H1 (cell line): ENCODE results near the gene CNOT6L. TPM values are rescaled to one million over a fixed set of nuclear protein-coding genes. Genes with fewer than 3 reads are reported as not detected.

ENCODE experiments used
- CTCF ChIA-PET: fragments of 300-600 bp; sonication (Branson Sonifier 250); formaldehyde crosslinking; loops from one replicate; lab custom pipeline; 2021; ENCODE audit not compliant: partially characterized antibody; lab: Charles Lee
- POLR2A ChIA-PET: fragments of 300-600 bp; sonication (Branson Sonifier 250); formaldehyde crosslinking; loops from one replicate; lab custom pipeline; 2021; ENCODE audit warnings: inconsistent platforms; ENCODE audit not compliant: partially characterized antibody; lab: Charles Lee
- DNase-seq, 2 experiments: peaks; one replicate each; pipeline versions ENCODE4 v3.0.0 to v3.0.0-alpha.2; 2010 to 2022; ENCODE audit warnings: low spot score in 2 of 2, low read depth in 1 of 2, mixed read lengths in 1 of 2
- FAIRE-seq: peaks from 2 replicates; lab custom pipeline; 2011; peaks lifted over from hg19 to GRCh38; lab: Jason Lieb, UNC
- H2AFZ ChIP-seq: 2 replicates; pipeline ENCODE4 v1.8.1; 2012; ENCODE audit warnings: low read length, inconsistent platforms
- H2AK5ac ChIP-seq: 2 replicates; pipeline ENCODE4 v1.6.1; 2013; ENCODE audit warnings: low read depth, low read length
- H2BK120ac ChIP-seq: replicated peaks from 2 replicates; pipeline ENCODE3; 2013; ENCODE audit warnings: low read depth, low read length, inconsistent platforms
- H2BK12ac ChIP-seq: 2 replicates; pipeline ENCODE4 v1.6.1; 2013; ENCODE audit warnings: low read depth, low read length
- H2BK15ac ChIP-seq: 2 replicates; pipeline ENCODE4 v1.6.1; 2013; ENCODE audit warnings: low read length
- H2BK20ac ChIP-seq: 2 replicates; pipeline ENCODE4 v1.6.1; 2013; ENCODE audit warnings: low read length
- H2BK5ac ChIP-seq: 2 replicates; pipeline ENCODE4 v1.6.1; 2013; ENCODE audit warnings: low read depth, low read length
- H3K14ac ChIP-seq: 2 replicates; pipeline ENCODE4 v1.6.1; 2013; ENCODE audit warnings: inconsistent platforms; ENCODE audit not compliant: insufficient read length
- H3K18ac ChIP-seq: 2 replicates; pipeline ENCODE4 v1.6.1; 2013; ENCODE audit warnings: low read length; ENCODE audit errors: extremely low read depth
- H3K23ac ChIP-seq: 2 replicates; pipeline ENCODE4 v1.6.1; 2013; ENCODE audit warnings: inconsistent platforms; ENCODE audit not compliant: insufficient read length
- H3K23me2 ChIP-seq: 2 replicates; pipeline ENCODE4 v1.6.1; 2013; ENCODE audit warnings: low read depth, low read length
- H3K27ac ChIP-seq: 2 replicates; pipeline ENCODE4 v1.6.1; 2011; ENCODE audit warnings: low read depth, low read length, inconsistent platforms
- H3K27me3 ChIP-seq, 4 experiments: replicated peaks in 1 of 4; 1 replicate in 1 of 4; 2 replicates in 3 of 4; pipeline versions ENCODE4 v1.6.1 to v1.8.1; 2011 to 2013; ENCODE audit warnings: low read length in 3 of 4, mild to moderate bottlenecking in 3 of 4, inconsistent platforms in 2 of 4, mixed read lengths in 2 of 4, moderate library complexity in 1 of 4; ENCODE audit not compliant: control insufficient read depth in 3 of 4, insufficient read depth in 3 of 4; ENCODE audit errors: extremely low read depth in 1 of 4
- H3K36me3 ChIP-seq, 4 experiments: 2 replicates each; pipeline versions ENCODE4 v1.6.1 to v1.8.1; 2011 to 2013; ENCODE audit warnings: mild to moderate bottlenecking in 4 of 4, low read length in 3 of 4, moderate library complexity in 2 of 4, control low read depth in 1 of 4, inconsistent platforms in 1 of 4; ENCODE audit not compliant: insufficient read depth in 4 of 4, control insufficient read depth in 2 of 4
- H3K4ac ChIP-seq: replicated peaks from 2 replicates; pipeline ENCODE3; 2013; ENCODE audit warnings: low read length, low read depth, mixed read lengths, inconsistent platforms; ENCODE audit not compliant: insufficient read length
- H3K4me1 ChIP-seq, 4 experiments: replicated peaks in 1 of 4; 1 replicate in 1 of 4; 2 replicates in 3 of 4; pipeline versions ENCODE4 v1.6.1 to v1.8.1; 2011 to 2013; ENCODE audit warnings: low read length in 3 of 4, inconsistent platforms in 2 of 4, mixed read lengths in 1 of 4; ENCODE audit not compliant: insufficient read depth in 4 of 4, control insufficient read depth in 3 of 4
- H3K4me2 ChIP-seq, 2 experiments: 2 replicates each; pipeline versions ENCODE4 v1.6.1 to v1.8.1; 2011 to 2013; ENCODE audit warnings: low read depth in 2 of 2, low read length in 2 of 2, control low read depth in 1 of 2, inconsistent platforms in 1 of 2, mild to moderate bottlenecking in 1 of 2; ENCODE audit not compliant: insufficient read depth in 1 of 2
- H3K4me3 ChIP-seq, 4 experiments: fragments of 200-600, 300-600 bp in 1 of 4; sonication (generic), shearing (Covaris generic), sonication (Bioruptor Twin) in 1 of 4; 2 replicates each; pipeline versions ENCODE4 v1.5.1 to v1.8.1; 2011 to 2016; ENCODE audit warnings: low read length in 4 of 4, low read depth in 3 of 4, control low read depth in 2 of 4, inconsistent platforms in 2 of 4, mild to moderate bottlenecking in 2 of 4, mixed read lengths in 1 of 4, moderate library complexity in 1 of 4; ENCODE audit not compliant: insufficient read depth in 2 of 4; ENCODE audit errors: extremely low read depth in 1 of 4
- H3K56ac ChIP-seq: replicated peaks from 2 replicates; pipeline ENCODE3; 2013; ENCODE audit warnings: low read depth, mild to moderate bottlenecking, mixed read lengths, low read length, inconsistent platforms; ENCODE audit not compliant: insufficient read length
- H3K79me1 ChIP-seq: 2 replicates; pipeline ENCODE4 v1.6.1; 2013; ENCODE audit warnings: low read depth, low read length, control low read depth
- H3K79me2 ChIP-seq, 2 experiments: 2 replicates each; pipeline versions ENCODE4 v1.6.1 to v1.8.1; 2012 to 2013; ENCODE audit warnings: low read length in 2 of 2, mild to moderate bottlenecking in 2 of 2, inconsistent platforms in 1 of 2; ENCODE audit not compliant: insufficient read depth in 2 of 2, control insufficient read depth in 1 of 2
- H3K9ac ChIP-seq, 4 experiments: replicated peaks in 1 of 4; 1 replicate in 1 of 4; 2 replicates in 3 of 4; pipeline versions ENCODE4 v1.6.1 to v1.8.1; 2011 to 2013; ENCODE audit warnings: low read depth in 3 of 4, low read length in 3 of 4, control low read depth in 2 of 4, mild to moderate bottlenecking in 2 of 4, moderate library complexity in 2 of 4, inconsistent platforms in 1 of 4; ENCODE audit errors: extremely low read depth in 1 of 4
- H3K9me3 ChIP-seq, 2 experiments: 2 replicates each; pipeline versions ENCODE4 v1.6.1 to v1.8.1; 2012 to 2013; ENCODE audit warnings: mild to moderate bottlenecking in 2 of 2, moderate library complexity in 2 of 2, control low read depth in 1 of 2, inconsistent platforms in 1 of 2, low read depth in 1 of 2, low read length in 1 of 2, mixed read lengths in 1 of 2; ENCODE audit not compliant: insufficient read depth in 2 of 2
- H4K20me1 ChIP-seq, 2 experiments: replicated peaks in 1 of 2; 2 replicates each; pipeline versions ENCODE3 to v1.8.1; 2011 to 2013; ENCODE audit warnings: inconsistent platforms in 2 of 2, low read length in 2 of 2, mild to moderate bottlenecking in 1 of 2; ENCODE audit not compliant: insufficient read depth in 2 of 2, control insufficient read depth in 1 of 2
- H4K5ac ChIP-seq: 2 replicates; pipeline ENCODE4 v1.6.1; 2013; ENCODE audit warnings: low read length, low read depth, mixed read lengths, inconsistent platforms; ENCODE audit not compliant: insufficient read length
- H4K8ac ChIP-seq: 2 replicates; pipeline ENCODE4 v1.8.0; 2013; ENCODE audit warnings: mild to moderate bottlenecking, moderate library complexity, low read length, inconsistent platforms; ENCODE audit not compliant: insufficient read depth; ENCODE audit errors: extremely low read depth
- H4K91ac ChIP-seq: replicated peaks from 2 replicates; pipeline ENCODE3; 2013; ENCODE audit warnings: low read length, mixed read lengths, inconsistent platforms; ENCODE audit not compliant: insufficient read length
- BRCA1 ChIP-seq: IDR thresholded peaks from 2 replicates; pipeline ENCODE4 v1.6.1; 2012; ENCODE audit warnings: low read depth, low read length, improper control_type of control experiment
- CHD2 ChIP-seq: IDR thresholded peaks from 2 replicates; pipeline ENCODE4 v1.6.1; 2012; ENCODE audit warnings: low read length, improper control_type of control experiment
- EZH2 ChIP-seq: fragments of 200-600 bp; sonication (generic); IDR thresholded peaks from 2 replicates; pipeline ENCODE4 v1.7.1; 2012; ENCODE audit warnings: low read depth, mild to moderate bottlenecking, moderate library complexity, low read length, inconsistent platforms; ENCODE audit not compliant: severe bottlenecking
- JUN ChIP-seq: IDR thresholded peaks from 2 replicates; pipeline ENCODE4 v1.6.1; 2011; ENCODE audit warnings: low read depth, mild to moderate bottlenecking, improper control_type of control experiment, low read length
- KDM1A ChIP-seq: fragments of 200-600, 300-600 bp; sonication (generic); IDR thresholded peaks from 2 replicates; pipeline ENCODE4 v1.7.1; 2016; ENCODE audit warnings: mild to moderate bottlenecking, low read length, borderline replicate concordance
- KDM5A ChIP-seq: fragments of 200-600 bp; IDR thresholded peaks from 2 replicates; pipeline ENCODE4 v1.7.1; 2012; ENCODE audit warnings: mild to moderate bottlenecking, low read length, inconsistent platforms, mixed read lengths
- POU5F1 ChIP-seq: IDR thresholded peaks from 2 replicates; pipeline ENCODE4 v1.6.1; 2011; ENCODE audit warnings: low read depth, mild to moderate bottlenecking, low read length, moderate library complexity
- RAD21 ChIP-seq, 2 experiments: IDR thresholded peaks in 1 of 2; conservative IDR thresholded peaks in 1 of 2; 2 replicates each; pipeline ENCODE4 v1.6.1; 2011; ENCODE audit warnings: low read depth in 2 of 2, low read length in 2 of 2, improper control_type of control experiment in 1 of 2, inconsistent platforms in 1 of 2, mild to moderate bottlenecking in 1 of 2, moderate library complexity in 1 of 2
- RBBP5 ChIP-seq: IDR thresholded peaks from 2 replicates; pipeline ENCODE4 v1.7.1; 2012; ENCODE audit warnings: low read depth, mild to moderate bottlenecking, inconsistent platforms, low read length, moderate library complexity, borderline replicate concordance
- SAP30 ChIP-seq: fragments of 300-600 bp; sonication (generic); IDR thresholded peaks from 2 replicates; pipeline ENCODE4 v1.7.1; 2012; ENCODE audit warnings: low read length, moderate library complexity, mild to moderate bottlenecking, inconsistent platforms; ENCODE audit not compliant: insufficient read depth, insufficient replicate concordance
- SUZ12 ChIP-seq: fragments of 200-600 bp; sonication (generic); IDR thresholded peaks from 2 replicates; pipeline ENCODE4 v1.6.1; 2012; ENCODE audit warnings: mild to moderate bottlenecking, inconsistent platforms, low read length, moderate library complexity, mixed read lengths
- TCF12 ChIP-seq: IDR thresholded peaks from 2 replicates; pipeline ENCODE4 v1.6.1; 2011; ENCODE audit warnings: low read depth, mild to moderate bottlenecking, low read length
- ZNF274 ChIP-seq: IDR thresholded peaks from 2 replicates; pipeline ENCODE4 v1.7.0; 2012; ENCODE audit warnings: low read length, borderline replicate concordance; ENCODE audit errors: extremely low read depth
- polyA plus RNA-seq, 7 experiments: library from polyadenylated mRNA; depleted of rRNA in 3 of 7; stranded (reverse) in 5 of 7; unstranded in 2 of 7; fragments of >200 nt in 5 of 7; fragments of 200-250 nt in 2 of 7; gene quantifications; 1 replicate in 5 of 7; 2 replicates in 1 of 7; 4 replicates in 1 of 7; pipeline versions ENCODE4 v1.2.1 to v1.2.3, GENCODE V29; 2011 to 2013; ENCODE audit warnings: missing spikeins in 2 of 7, mixed read lengths in 2 of 7
- total RNA-seq: library from RNA; stranded (reverse); fragmentation: NEBNext Ultra II Directional; extraction: Animal tissue kit (Norgen Biotek cat#: 25700); gene quantifications from 2 replicates; pipeline ENCODE4 v1.2.1, GENCODE V29; 2021
- TF ChIP-seq, protein P1 (sequence below): IDR thresholded peaks from 2 replicates; pipeline ENCODE4 v1.6.1; 2012; ENCODE audit warnings: low read length, inconsistent platforms

Gene CNOT6L
- total and polyA plus RNA-seq, 2 of the 8 experiments (the other 6 are each of a cell fraction or from before 2014, with no cell fraction given) = 2.0 to 22.4 TPM

DNA sequence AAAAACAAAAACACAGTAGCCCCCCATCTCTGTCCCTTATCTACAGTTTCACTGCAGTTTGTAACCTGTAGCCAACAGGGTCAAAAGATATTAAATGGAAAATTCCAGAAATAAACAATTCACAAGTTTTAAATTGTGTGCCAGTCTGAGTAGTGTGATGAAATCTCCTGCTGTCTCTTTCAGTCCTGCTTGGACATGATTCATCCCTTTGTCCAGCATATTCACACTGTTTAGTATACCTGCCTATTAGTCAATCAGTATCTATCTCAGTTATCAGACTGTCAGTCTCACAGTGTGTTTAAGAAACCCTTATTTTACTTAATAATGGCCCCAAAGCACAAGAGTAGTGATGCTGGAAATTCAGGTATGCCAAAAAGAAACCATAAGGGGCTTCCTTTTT is 21.9 kb downstream of the CNOT6L start:
- H3K4me2 ChIP-seq = no peak overlapping the region
- H3K4me3 ChIP-seq = no peak overlapping the region
- H3K9ac ChIP-seq = no peak overlapping the region
- no peak overlapping the region for H4K8ac ChIP-seq
- H2BK5ac ChIP-seq = no peak overlapping the region
- DNase-seq (no peak), FAIRE-seq (no peak)
- H2BK120ac ChIP-seq = no peak overlapping the region
- no peak overlapping the region for H2AK5ac ChIP-seq
- no peak overlapping the region for H3K18ac ChIP-seq
- ChIA-PET POLR2A (no interaction called here), CTCF (no interaction called here)
- H3K79me2 ChIP-seq = peaks cover 0 to 7% of the 10 kb centered on the region in 2 experiments; a peak in 1 of 4 replicates
- peaks cover 0 to 4% (median 2%) of the 10 kb centered on the region in 4 experiments; a peak in 3 of 7 replicates for H3K4me1 ChIP-seq
- H3K27ac ChIP-seq = no peak overlapping the region
- H3K79me1 ChIP-seq = no peaks in the 10 kb centered on the region
- no peak overlapping the region for H3K23ac ChIP-seq
- no peaks in the 10 kb centered on the region for H4K20me1 ChIP-seq
- no peaks in the 10 kb centered on the region for H3K23me2 ChIP-seq
- no peak overlapping the region for H4K5ac ChIP-seq
- H4K91ac ChIP-seq = no peak overlapping the region
- H3K9me3 ChIP-seq = no peaks in the 10 kb centered on the region
- H3K56ac ChIP-seq = no peak overlapping the region
- no peak overlapping the region for H2BK20ac ChIP-seq
- H2BK12ac ChIP-seq = no peak overlapping the region
- H3K36me3 ChIP-seq = no peaks in the 10 kb centered on the region
- H3K4ac ChIP-seq = no peak overlapping the region
- H3K14ac ChIP-seq = no peak overlapping the region
- no peaks in the 10 kb centered on the region for H3K27me3 ChIP-seq
- no peak overlapping the region for H2BK15ac ChIP-seq
- H2AFZ ChIP-seq = no peak overlapping the region
- TF ChIP-seq POU5F1 (no peak), BRCA1 (no peak), TCF12 (no peak), EZH2 (no peak), KDM1A (no peak), KDM5A (no peak), CHD2 (no peak), SAP30 (no peak), RAD21 (IDR thresholded peaks at IDR 0.05 in 1 of 2, conservative IDR thresholded peaks at IDR 0.05 in 1 of 2; ENCODE audit: low read depth in 2 of 2, low read length in 2 of 2) (no peak), JUN (no peak), ZNF274 (no peak), SUZ12 (no peak), RBBP5 (no peak)
- TF ChIP-seq, protein P1, sequence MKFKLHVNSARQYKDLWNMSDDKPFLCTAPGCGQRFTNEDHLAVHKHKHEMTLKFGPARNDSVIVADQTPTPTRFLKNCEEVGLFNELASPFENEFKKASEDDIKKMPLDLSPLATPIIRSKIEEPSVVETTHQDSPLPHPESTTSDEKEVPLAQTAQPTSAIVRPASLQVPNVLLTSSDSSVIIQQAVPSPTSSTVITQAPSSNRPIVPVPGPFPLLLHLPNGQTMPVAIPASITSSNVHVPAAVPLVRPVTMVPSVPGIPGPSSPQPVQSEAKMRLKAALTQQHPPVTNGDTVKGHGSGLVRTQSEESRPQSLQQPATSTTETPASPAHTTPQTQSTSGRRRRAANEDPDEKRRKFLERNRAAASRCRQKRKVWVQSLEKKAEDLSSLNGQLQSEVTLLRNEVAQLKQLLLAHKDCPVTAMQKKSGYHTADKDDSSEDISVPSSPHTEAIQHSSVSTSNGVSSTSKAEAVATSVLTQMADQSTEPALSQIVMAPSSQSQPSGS = no peak
